HCT116 (cell line): ENCODE results near the gene RPL34.

Source experiments
- CTCF ChIP-seq, 3 experiments: fragments of 200-600 bp in 1 of 3; sonication (generic) in 1 of 3; IDR thresholded peaks in 2 of 3; conservative IDR thresholded peaks in 1 of 3; 2 replicates each; pipeline ENCODE4 v1.5.1; 2012 to 2017; ENCODE audit warnings: low read depth in 2 of 3, low read length in 2 of 3, antibody characterized with exemption in 1 of 3, borderline replicate concordance in 1 of 3, control low read depth in 1 of 3, mild to moderate bottlenecking in 1 of 3, mixed read lengths in 1 of 3, mixed run types in 1 of 3, moderate library complexity in 1 of 3; ENCODE audit not compliant: insufficient read depth in 1 of 3
- POLR2A ChIP-seq: IDR thresholded peaks from 2 replicates; pipeline ENCODE4 v1.7.0; 2011; ENCODE audit warnings: borderline replicate concordance; ENCODE audit not compliant: insufficient read depth, insufficient read length; ENCODE audit errors: extremely low read depth
- POLR2AphosphoS5 ChIP-seq: IDR thresholded peaks from 2 replicates; pipeline ENCODE4 v1.6.1; 2011; ENCODE audit warnings: mild to moderate bottlenecking, low read depth, low read length, moderate library complexity
- SP1 ChIP-seq: IDR thresholded peaks from 2 replicates; pipeline ENCODE4 v1.6.1; 2012; ENCODE audit warnings: low read depth
- TF ChIP-seq, protein P1 (sequence below): IDR thresholded peaks from 2 replicates; pipeline ENCODE4 v1.6.1; 2012

- no peak for TF ChIP-seq POLR2A
- TF ChIP-seq CTCF (IDR thresholded peaks at IDR 0.05 in 2 of 3, conservative IDR thresholded peaks at IDR 0.05 in 1 of 3; ENCODE audit: borderline replicate concordance in 1 of 3, insufficient read depth in 1 of 3, low read depth in 2 of 3, low read length in 2 of 3): no peak
- no peak for TF ChIP-seq POLR2AphosphoS5
- TF ChIP-seq, protein P1, sequence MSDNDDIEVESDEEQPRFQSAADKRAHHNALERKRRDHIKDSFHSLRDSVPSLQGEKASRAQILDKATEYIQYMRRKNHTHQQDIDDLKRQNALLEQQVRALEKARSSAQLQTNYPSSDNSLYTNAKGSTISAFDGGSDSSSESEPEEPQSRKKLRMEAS: no peak
- TF ChIP-seq SP1: no peak
Observed at GRCh38 chr4:108649863-108650211, 29.5 kb downstream of the RPL34 start.
